Stimulated activated CD4-positive, alpha-beta T cell treated with anti-CD3 and anti-CD28 coated beads, Interleukin-1b, Interleukin-23, amount 100 ng/mL, for 1 hour (primary cell): ENCODE results near the gene PDGFRB.
"Not testable (repeated sequence)": the region's sequence is repeated elsewhere in the genome, so short reads cannot be mapped to it uniquely, and the experiment has no call there.

Experiments
- DNase-seq, 2 donors: peaks; one replicate each; pipeline ENCODE4 v3.0.0-alpha.2; 2020; ENCODE audit warnings: low read depth in 2 of 2

Gene PDGFRB

GRCh38 chr5:150114102-150114641, 41.5 kb downstream of the PDGFRB start:
- no peak for DNase-seq

GRCh38 chr5:150113047-150113744, 42.4 kb downstream of the PDGFRB start:
- no peak for DNase-seq

GRCh38 chr5:150112201-150113046, 43.2 kb downstream of the PDGFRB start:
- DNase-seq, result no peak

GRCh38 chr5:150111122-150111521, 44.5 kb downstream of the PDGFRB start:
- DNase-seq, result no peak

- DNase-seq, result no peak
These were observed 45.7 kb downstream of the PDGFRB start for GRCh38 chr5:150109921-150110320.

GRCh38 chr5:150108711-150109514, 46.7 kb downstream of the PDGFRB start:
- no peak for DNase-seq

GRCh38 chr5:150107909-150108447, 47.7 kb downstream of the PDGFRB start:
- DNase-seq, result no peak

GRCh38 chr5:150106674-150107426, 48.8 kb downstream of the PDGFRB start:
- no peak for DNase-seq

- DNase-seq, result no peak
These were observed 49.6 kb downstream of the PDGFRB start for GRCh38 chr5:150105928-150106615.

- no peak for DNase-seq
These were observed 51.1 kb downstream of the PDGFRB start for GRCh38 chr5:150104550-150104870.

- DNase-seq, result no peak
These were observed 51.7 kb downstream of the PDGFRB start for GRCh38 chr5:150103678-150104549.

GRCh38 chr5:150101023-150101422, 54.6 kb downstream of the PDGFRB start:
- no peak for DNase-seq

GRCh38 chr5:150097152-150097551, 58.5 kb downstream of the PDGFRB start:
- DNase-seq, result no peak

- DNase-seq, result no peak
These were observed 63.4 kb downstream of the PDGFRB start for GRCh38 chr5:150092159-150092787.

- no peak for DNase-seq
These were observed 69.5 kb downstream of the PDGFRB start, which contains the start of gene CSF1R for GRCh38 chr5:150085950-150086715. Gene CSF1R, minus strand, starts transcription at chr5:150086554. Its CDS starts 127 bp downstream, at chr5:150086427.

- no peak for DNase-seq
These were observed 70.3 kb downstream of the PDGFRB start for GRCh38 chr5:150085191-150085912.

GRCh38 chr5:150084754-150085153, 70.9 kb downstream of the PDGFRB start:
- DNase-seq, result not testable (repeated sequence)
